H1 (cell line): Measurements from ENCODE around the gene PRXL2B. TPM values are rescaled to one million over a fixed set of nuclear protein-coding genes. Genes with fewer than 3 reads are reported as not detected.
A peak's percentile ranks its signal among the peaks of the same experiment; 100 is the strongest.

Experiments
- CTCF ChIA-PET: fragments of 300-600 bp; sonication (Branson Sonifier 250); formaldehyde crosslinking; loops from one replicate; lab custom pipeline; 2021; ENCODE audit not compliant: partially characterized antibody; lab: Charles Lee
- POLR2A ChIA-PET: fragments of 300-600 bp; sonication (Branson Sonifier 250); formaldehyde crosslinking; loops from one replicate; lab custom pipeline; 2021; ENCODE audit warnings: inconsistent platforms; ENCODE audit not compliant: partially characterized antibody; lab: Charles Lee
- DNase-seq, 2 experiments: peaks; one replicate each; pipeline versions ENCODE4 v3.0.0 to v3.0.0-alpha.2; 2010 to 2022; ENCODE audit warnings: low spot score in 2 of 2, low read depth in 1 of 2, mixed read lengths in 1 of 2
- FAIRE-seq: peaks from 2 replicates; lab custom pipeline; 2011; peaks lifted over from hg19 to GRCh38; lab: Jason Lieb, UNC
- H2AFZ ChIP-seq: 2 replicates; pipeline ENCODE4 v1.8.1; 2012; ENCODE audit warnings: low read length, inconsistent platforms
- H2AK5ac ChIP-seq: 2 replicates; pipeline ENCODE4 v1.6.1; 2013; ENCODE audit warnings: low read depth, low read length
- H2BK120ac ChIP-seq: replicated peaks from 2 replicates; pipeline ENCODE3; 2013; ENCODE audit warnings: low read depth, low read length, inconsistent platforms
- H2BK12ac ChIP-seq: 2 replicates; pipeline ENCODE4 v1.6.1; 2013; ENCODE audit warnings: low read depth, low read length
- H2BK15ac ChIP-seq: 2 replicates; pipeline ENCODE4 v1.6.1; 2013; ENCODE audit warnings: low read length
- H2BK20ac ChIP-seq: 2 replicates; pipeline ENCODE4 v1.6.1; 2013; ENCODE audit warnings: low read length
- H2BK5ac ChIP-seq: 2 replicates; pipeline ENCODE4 v1.6.1; 2013; ENCODE audit warnings: low read depth, low read length
- H3K14ac ChIP-seq: 2 replicates; pipeline ENCODE4 v1.6.1; 2013; ENCODE audit warnings: inconsistent platforms; ENCODE audit not compliant: insufficient read length
- H3K18ac ChIP-seq: 2 replicates; pipeline ENCODE4 v1.6.1; 2013; ENCODE audit warnings: low read length; ENCODE audit errors: extremely low read depth
- H3K23ac ChIP-seq: 2 replicates; pipeline ENCODE4 v1.6.1; 2013; ENCODE audit warnings: inconsistent platforms; ENCODE audit not compliant: insufficient read length
- H3K23me2 ChIP-seq: 2 replicates; pipeline ENCODE4 v1.6.1; 2013; ENCODE audit warnings: low read depth, low read length
- H3K27ac ChIP-seq: 2 replicates; pipeline ENCODE4 v1.6.1; 2011; ENCODE audit warnings: low read depth, low read length, inconsistent platforms
- H3K27me3 ChIP-seq, 4 experiments: replicated peaks in 1 of 4; 1 replicate in 1 of 4; 2 replicates in 3 of 4; pipeline versions ENCODE4 v1.6.1 to v1.8.1; 2011 to 2013; ENCODE audit warnings: low read length in 3 of 4, mild to moderate bottlenecking in 3 of 4, inconsistent platforms in 2 of 4, mixed read lengths in 2 of 4, moderate library complexity in 1 of 4; ENCODE audit not compliant: control insufficient read depth in 3 of 4, insufficient read depth in 3 of 4; ENCODE audit errors: extremely low read depth in 1 of 4
- H3K36me3 ChIP-seq, 4 experiments: 2 replicates each; pipeline versions ENCODE4 v1.6.1 to v1.8.1; 2011 to 2013; ENCODE audit warnings: mild to moderate bottlenecking in 4 of 4, low read length in 3 of 4, moderate library complexity in 2 of 4, control low read depth in 1 of 4, inconsistent platforms in 1 of 4; ENCODE audit not compliant: insufficient read depth in 4 of 4, control insufficient read depth in 2 of 4
- H3K4ac ChIP-seq: replicated peaks from 2 replicates; pipeline ENCODE3; 2013; ENCODE audit warnings: low read length, low read depth, mixed read lengths, inconsistent platforms; ENCODE audit not compliant: insufficient read length
- H3K4me1 ChIP-seq, 4 experiments: replicated peaks in 1 of 4; 1 replicate in 1 of 4; 2 replicates in 3 of 4; pipeline versions ENCODE4 v1.6.1 to v1.8.1; 2011 to 2013; ENCODE audit warnings: low read length in 3 of 4, inconsistent platforms in 2 of 4, mixed read lengths in 1 of 4; ENCODE audit not compliant: insufficient read depth in 4 of 4, control insufficient read depth in 3 of 4
- H3K4me2 ChIP-seq, 2 experiments: 2 replicates each; pipeline versions ENCODE4 v1.6.1 to v1.8.1; 2011 to 2013; ENCODE audit warnings: low read depth in 2 of 2, low read length in 2 of 2, control low read depth in 1 of 2, inconsistent platforms in 1 of 2, mild to moderate bottlenecking in 1 of 2; ENCODE audit not compliant: insufficient read depth in 1 of 2
- H3K4me3 ChIP-seq, 4 experiments: fragments of 200-600, 300-600 bp in 1 of 4; sonication (generic), shearing (Covaris generic), sonication (Bioruptor Twin) in 1 of 4; 2 replicates each; pipeline versions ENCODE4 v1.5.1 to v1.8.1; 2011 to 2016; ENCODE audit warnings: low read length in 4 of 4, low read depth in 3 of 4, control low read depth in 2 of 4, inconsistent platforms in 2 of 4, mild to moderate bottlenecking in 2 of 4, mixed read lengths in 1 of 4, moderate library complexity in 1 of 4; ENCODE audit not compliant: insufficient read depth in 2 of 4; ENCODE audit errors: extremely low read depth in 1 of 4
- H3K56ac ChIP-seq: replicated peaks from 2 replicates; pipeline ENCODE3; 2013; ENCODE audit warnings: low read depth, mild to moderate bottlenecking, mixed read lengths, low read length, inconsistent platforms; ENCODE audit not compliant: insufficient read length
- H3K79me1 ChIP-seq: 2 replicates; pipeline ENCODE4 v1.6.1; 2013; ENCODE audit warnings: low read depth, low read length, control low read depth
- H3K79me2 ChIP-seq, 2 experiments: 2 replicates each; pipeline versions ENCODE4 v1.6.1 to v1.8.1; 2012 to 2013; ENCODE audit warnings: low read length in 2 of 2, mild to moderate bottlenecking in 2 of 2, inconsistent platforms in 1 of 2; ENCODE audit not compliant: insufficient read depth in 2 of 2, control insufficient read depth in 1 of 2
- H3K9ac ChIP-seq, 4 experiments: replicated peaks in 1 of 4; 1 replicate in 1 of 4; 2 replicates in 3 of 4; pipeline versions ENCODE4 v1.6.1 to v1.8.1; 2011 to 2013; ENCODE audit warnings: low read depth in 3 of 4, low read length in 3 of 4, control low read depth in 2 of 4, mild to moderate bottlenecking in 2 of 4, moderate library complexity in 2 of 4, inconsistent platforms in 1 of 4; ENCODE audit errors: extremely low read depth in 1 of 4
- H3K9me3 ChIP-seq, 2 experiments: 2 replicates each; pipeline versions ENCODE4 v1.6.1 to v1.8.1; 2012 to 2013; ENCODE audit warnings: mild to moderate bottlenecking in 2 of 2, moderate library complexity in 2 of 2, control low read depth in 1 of 2, inconsistent platforms in 1 of 2, low read depth in 1 of 2, low read length in 1 of 2, mixed read lengths in 1 of 2; ENCODE audit not compliant: insufficient read depth in 2 of 2
- H4K20me1 ChIP-seq, 2 experiments: replicated peaks in 1 of 2; 2 replicates each; pipeline versions ENCODE3 to v1.8.1; 2011 to 2013; ENCODE audit warnings: inconsistent platforms in 2 of 2, low read length in 2 of 2, mild to moderate bottlenecking in 1 of 2; ENCODE audit not compliant: insufficient read depth in 2 of 2, control insufficient read depth in 1 of 2
- H4K5ac ChIP-seq: 2 replicates; pipeline ENCODE4 v1.6.1; 2013; ENCODE audit warnings: low read length, low read depth, mixed read lengths, inconsistent platforms; ENCODE audit not compliant: insufficient read length
- H4K8ac ChIP-seq: 2 replicates; pipeline ENCODE4 v1.8.0; 2013; ENCODE audit warnings: mild to moderate bottlenecking, moderate library complexity, low read length, inconsistent platforms; ENCODE audit not compliant: insufficient read depth; ENCODE audit errors: extremely low read depth
- H4K91ac ChIP-seq: replicated peaks from 2 replicates; pipeline ENCODE3; 2013; ENCODE audit warnings: low read length, mixed read lengths, inconsistent platforms; ENCODE audit not compliant: insufficient read length
- ATF2 ChIP-seq: IDR thresholded peaks from 2 replicates; pipeline ENCODE4 v1.6.1; 2012; ENCODE audit warnings: low read length, inconsistent platforms
- CHD1 ChIP-seq: IDR thresholded peaks from 2 replicates; pipeline ENCODE4 v1.6.1; 2012; ENCODE audit warnings: low read depth, low read length, improper control_type of control experiment
- CTCF ChIP-seq, 3 experiments: IDR thresholded peaks; 1 replicate in 2 of 3; 2 replicates in 1 of 3; pipeline versions ENCODE4 v1.5.1 to v1.6.1; 2011; ENCODE audit warnings: low read length in 3 of 3, mild to moderate bottlenecking in 3 of 3, inconsistent platforms in 2 of 3, low read depth in 1 of 3, moderate library complexity in 1 of 3; ENCODE audit not compliant: insufficient read depth in 1 of 3; ENCODE audit errors: control extremely low read depth in 1 of 3
- GABPA ChIP-seq: IDR thresholded peaks from 2 replicates; pipeline ENCODE4 v1.6.1; 2011; ENCODE audit warnings: mild to moderate bottlenecking, low read length, moderate library complexity, borderline replicate concordance; ENCODE audit not compliant: insufficient read depth
- HDAC6 ChIP-seq: IDR thresholded peaks from one replicate; pipeline ENCODE4 v1.7.1; 2012; ENCODE audit warnings: low read depth, mild to moderate bottlenecking, inconsistent platforms, low read length, moderate library complexity
- JUN ChIP-seq: IDR thresholded peaks from 2 replicates; pipeline ENCODE4 v1.6.1; 2011; ENCODE audit warnings: low read depth, mild to moderate bottlenecking, improper control_type of control experiment, low read length
- SIX5 ChIP-seq: IDR thresholded peaks from 2 replicates; pipeline ENCODE4 v1.6.1; 2011; ENCODE audit warnings: mild to moderate bottlenecking, low read depth, low read length
- TBP ChIP-seq: IDR thresholded peaks from 2 replicates; pipeline ENCODE4 v1.6.1; 2011; ENCODE audit warnings: low read depth, low read length, improper control_type of control experiment
- WGBS, 2 experiments: shearing (Covaris generic) in 1 of 2; methylation state at CpG; one replicate each; pipeline versions ENCODE4 v1.1.6 to v1.1.7; 2013 to 2015; ENCODE audit warnings: low lambda C conversion rate in 2 of 2, mixed read lengths in 2 of 2, inconsistent platforms in 1 of 2, low coverage in 1 of 2, missing lambda C conversion rate in 1 of 2; ENCODE audit not compliant: insufficient replicate concordance in 2 of 2, insufficient coverage in 1 of 2, insufficient read length in 1 of 2; ENCODE audit errors: extremely low coverage in 1 of 2, missing lambda C conversion rate in 1 of 2; 5-methylcytosine and 5-hydroxymethylcytosine counted together
- polyA plus RNA-seq, 7 experiments: library from polyadenylated mRNA; depleted of rRNA in 3 of 7; stranded (reverse) in 5 of 7; unstranded in 2 of 7; fragments of >200 nt in 5 of 7; fragments of 200-250 nt in 2 of 7; gene quantifications; 1 replicate in 5 of 7; 2 replicates in 1 of 7; 4 replicates in 1 of 7; pipeline versions ENCODE4 v1.2.1 to v1.2.3, GENCODE V29; 2011 to 2013; ENCODE audit warnings: missing spikeins in 2 of 7, mixed read lengths in 2 of 7
- total RNA-seq: library from RNA; stranded (reverse); fragmentation: NEBNext Ultra II Directional; extraction: Animal tissue kit (Norgen Biotek cat#: 25700); gene quantifications from 2 replicates; pipeline ENCODE4 v1.2.1, GENCODE V29; 2021

The PRXL2B gene
- total and polyA plus RNA-seq, 2 of the 8 experiments (the other 6 are each of a cell fraction or from before 2014, with no cell fraction given) = 35.3 to 46.0 TPM

GRCh38 chr1:2587860-2588571, 1.4 kb downstream of the PRXL2B start:
- no peak overlapping the region for H2BK120ac ChIP-seq
- no peak overlapping the region for H2BK5ac ChIP-seq
- H3K4me2 ChIP-seq = peak overlapping the region; percentile 83
- H3K23ac ChIP-seq = no peak overlapping the region
- peak overlapping the region in 3 of 4 experiments; percentile 68 to 88 (median 78); a peak in 4 of 8 replicates for H3K4me3 ChIP-seq
- 91% methylated on average over 11 of the region's 19 CpGs; no CpG with 5 or more reads in 1 of the 2 experiments for WGBS, 2 experiments
- H2BK12ac ChIP-seq = no peak overlapping the region
- ChIA-PET CTCF (no interaction called here), POLR2A (no interaction called here)
- no peak overlapping the region for H2AK5ac ChIP-seq
- no peak overlapping the region for H4K5ac ChIP-seq
- H2BK20ac ChIP-seq = no peak overlapping the region
- H4K91ac ChIP-seq = no peak overlapping the region
- DNase-seq (no peak), FAIRE-seq (no peak)
- peaks cover 0 to 8% (median 0%) of the 10 kb centered on the region in 4 experiments; a peak in 1 of 8 replicates for H3K36me3 ChIP-seq
- no peak overlapping the region for H3K56ac ChIP-seq
- no peak overlapping the region for H3K9ac ChIP-seq
- H3K79me1 ChIP-seq = no peaks in the 10 kb centered on the region; the same call in 1 of the 2 replicates
- H3K27ac ChIP-seq = no peak overlapping the region
- H3K9me3 ChIP-seq = peaks cover 0 to 12% of the 10 kb centered on the region in 2 experiments; a peak in 2 of 4 replicates
- H3K79me2 ChIP-seq = no peaks in the 10 kb centered on the region
- no peak overlapping the region for H3K18ac ChIP-seq
- peaks cover 12% of the 10 kb centered on the region for H3K23me2 ChIP-seq
- H3K4ac ChIP-seq = no peak overlapping the region
- H3K27me3 ChIP-seq = no peaks in the 10 kb centered on the region
- H2AFZ ChIP-seq = no peak overlapping the region
- H4K20me1 ChIP-seq = peaks cover 2 to 3% of the 10 kb centered on the region in 2 experiments
- H4K8ac ChIP-seq = peak overlapping the region; percentile 62; the same call in 1 of the 2 replicates
- H2BK15ac ChIP-seq = no peak overlapping the region
- no peak overlapping the region for H3K14ac ChIP-seq
- H3K4me1 ChIP-seq = peaks cover 0 to 25% (median 9%) of the 10 kb centered on the region in 4 experiments; a peak in 4 of 7 replicates
- TF ChIP-seq TBP = no peak
- TF ChIP-seq SIX5 = no peak
- TF ChIP-seq HDAC6 = no peak
- TF ChIP-seq JUN = no peak
- no peak for TF ChIP-seq CTCF (IDR thresholded peaks at IDR 0.05; ENCODE audit: control extremely low read depth in 1 of 3, insufficient read depth in 1 of 3, low read depth in 1 of 3, low read length in 3 of 3)
- no peak for TF ChIP-seq ATF2
- TF ChIP-seq GABPA = no peak
- TF ChIP-seq CHD1 = no peak
